AG09319 (cell line): ENCODE results near the gene EDRF1.

Source experiments
- DNase-seq: peaks from one replicate; pipeline ENCODE4 v3.0.0-alpha.2; 2010; ENCODE audit warnings: low read depth; ENCODE audit errors: extremely low read depth
- CTCF ChIP-seq: IDR thresholded peaks from 2 replicates; pipeline ENCODE4 v1.5.1; 2011; ENCODE audit warnings: low read depth, mild to moderate bottlenecking, inconsistent platforms, low read length, moderate library complexity

The EDRF1 gene

GRCh38 chr10:125756853-125757487 lies 37.5 kb downstream of the EDRF1 start:
- TF ChIP-seq CTCF, result no peak
- DNase-seq, result no peak

- no peak for DNase-seq
- TF ChIP-seq CTCF, result no peak
Measured at GRCh38 chr10:125757742-125758141, 38.2 kb downstream of the EDRF1 start.

GRCh38 chr10:125761961-125762360 lies 42.5 kb downstream of the EDRF1 start:
- no peak for TF ChIP-seq CTCF
- DNase-seq, result no peak

GRCh38 chr10:125762692-125763648 lies 43.5 kb downstream of the EDRF1 start:
- no peak for TF ChIP-seq CTCF
- DNase-seq, result no peak

GRCh38 chr10:125765835-125766234 lies 46.3 kb downstream of the EDRF1 start:
- no peak for TF ChIP-seq CTCF
- no peak for DNase-seq

- TF ChIP-seq CTCF, result no peak
Measured at GRCh38 chr10:125766511-125766910, 47.0 kb downstream of the EDRF1 start.

GRCh38 chr10:125768219-125768855 lies 48.8 kb downstream of the EDRF1 start:
- peak; percentile 8 for DNase-seq
- no peak for TF ChIP-seq CTCF

More at GRCh38 chr10:125766511-125766910, 47.0 kb downstream of the EDRF1 start:
- DNase-seq, result no peak
